Measurements from ENCODE around the gene UCK1.

Gene UCK1

DNA sequence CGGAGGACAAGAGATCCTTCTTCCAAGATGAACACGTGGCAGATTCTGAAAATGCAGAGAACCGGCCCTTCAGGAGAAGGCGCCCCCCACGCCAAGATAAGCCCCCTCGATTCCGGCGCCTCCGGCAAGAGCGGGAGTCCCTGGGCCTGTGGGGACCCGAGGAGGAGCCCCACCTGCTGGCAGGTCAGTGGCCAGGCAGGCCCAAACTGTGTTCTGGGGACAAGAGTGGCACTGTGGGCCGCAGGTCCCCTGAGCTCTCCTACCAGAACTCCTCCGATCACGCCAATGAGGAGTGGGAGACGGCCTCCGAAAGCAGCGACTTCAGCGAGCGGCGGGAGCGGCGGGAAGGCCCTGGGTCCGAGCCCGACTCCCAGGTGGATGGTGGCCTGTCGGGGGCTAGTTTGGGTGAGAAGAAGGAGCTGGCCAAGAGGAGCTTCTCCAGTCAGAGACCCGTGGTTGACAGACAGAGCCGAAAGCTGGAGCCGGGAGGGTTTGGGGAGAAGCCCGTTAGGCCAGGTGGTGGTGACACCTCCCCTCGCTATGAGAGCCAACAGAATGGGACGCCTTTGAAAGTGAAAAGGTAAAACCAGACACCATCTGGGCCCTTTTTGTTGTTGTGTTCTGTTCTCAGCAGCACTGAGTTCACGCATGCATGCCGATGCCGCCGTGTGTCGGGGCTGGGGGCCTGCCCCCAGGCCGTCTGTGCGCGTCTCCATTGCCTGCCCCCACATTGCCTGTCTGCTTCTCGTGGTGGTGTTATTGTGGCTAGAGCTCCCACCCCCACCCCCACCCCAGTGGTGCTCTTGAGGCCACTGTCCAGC, 54.9 kb downstream of the UCK1 start:
- H3K4me1 Mint-ChIP-seq (ENCODE audit: low read depth), result no peaks in the 10 kb centered on the region
- no peak overlapping the region for H3K27ac Mint-ChIP-seq
- intact Hi-C loops (cut with micrococcal nuclease), result no loop called here
- no peaks in the 10 kb centered on the region for H3K9me3 Mint-ChIP-seq
- peaks cover 99% of the 10 kb centered on the region for H3K36me3 Mint-ChIP-seq (ENCODE audit: low read depth)
- no peaks in the 10 kb centered on the region for H3K27me3 Mint-ChIP-seq
- no peak overlapping the region for H3K4me3 Mint-ChIP-seq

DNA sequence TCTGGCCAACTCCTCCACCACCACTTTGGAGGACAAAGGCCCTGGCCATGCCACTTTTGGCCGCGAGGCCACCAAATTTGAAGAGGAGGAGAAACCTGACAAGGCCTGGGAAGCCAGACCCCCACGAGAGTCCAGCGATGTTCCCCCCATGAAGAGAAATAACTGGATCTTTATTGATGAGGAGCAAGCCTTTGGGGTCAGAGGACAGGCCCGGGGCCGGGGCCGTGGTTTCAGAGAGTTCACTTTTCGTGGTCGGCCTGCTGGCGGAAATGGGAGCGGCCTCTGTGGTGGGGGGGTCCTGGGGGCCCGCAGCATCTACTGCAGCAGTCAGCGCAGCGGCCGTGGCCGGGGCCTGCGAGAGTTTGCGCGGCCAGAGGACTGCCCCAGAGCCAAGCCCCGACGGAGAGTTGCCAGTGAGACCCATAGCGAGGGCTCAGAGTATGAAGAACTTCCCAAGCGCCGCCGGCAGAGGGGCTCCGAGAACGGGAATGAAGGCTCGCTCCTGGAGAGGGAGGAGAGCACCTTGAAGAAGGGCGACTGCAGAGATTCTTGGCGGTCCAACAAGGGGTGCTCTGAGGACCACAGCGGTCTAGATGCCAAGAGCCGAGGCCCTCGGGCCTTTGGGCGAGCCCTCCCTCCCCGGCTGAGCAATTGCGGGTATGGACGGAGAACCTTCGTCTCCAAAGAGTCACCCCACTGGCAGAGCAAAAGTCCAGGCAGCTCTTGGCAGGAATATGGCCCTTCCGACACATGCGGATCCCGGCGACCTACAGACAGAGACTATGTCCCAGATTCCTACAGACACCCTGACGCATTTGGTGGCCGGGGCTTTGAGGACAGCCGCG, 55.7 kb downstream of the UCK1 start:
- Mint-ChIP-seq H3K9me3 (no peaks in the 10 kb centered on the region), H3K36me3 (ENCODE audit: low read depth) (peaks cover 99% of the 10 kb centered on the region), H3K4me3 (no peak overlapping the region), H3K4me1 (ENCODE audit: low read depth) (no peaks in the 10 kb centered on the region), H3K27me3 (no peaks in the 10 kb centered on the region), H3K27ac (no peak overlapping the region)
- intact Hi-C loops (cut with micrococcal nuclease), result no loop called here

DNA sequence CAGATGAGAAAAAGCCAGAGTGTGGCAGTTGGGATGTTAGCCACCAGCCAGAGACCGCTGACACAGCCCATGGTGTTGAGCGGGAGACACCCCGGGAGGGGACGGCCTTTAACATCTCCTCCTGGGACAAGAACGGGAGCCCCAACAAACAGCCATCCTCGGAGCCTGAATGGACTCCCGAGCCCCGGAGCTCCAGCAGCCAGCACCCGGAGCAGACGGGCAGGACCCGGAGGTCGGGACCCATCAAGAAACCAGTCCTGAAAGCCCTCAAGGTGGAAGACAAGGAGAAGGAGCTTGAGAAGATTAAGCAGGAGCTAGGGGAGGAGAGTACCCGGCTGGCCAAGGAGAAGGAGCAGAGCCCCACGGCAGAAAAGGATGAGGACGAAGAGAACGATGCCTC, 56.4 kb downstream of the UCK1 start:
- no peak overlapping the region for H3K27ac Mint-ChIP-seq
- H3K4me3 Mint-ChIP-seq, result no peak overlapping the region
- H3K9me3 Mint-ChIP-seq, result no peaks in the 10 kb centered on the region
- H3K36me3 Mint-ChIP-seq (ENCODE audit: low read depth), result peaks cover 99% of the 10 kb centered on the region
- no peaks in the 10 kb centered on the region for H3K27me3 Mint-ChIP-seq
- intact Hi-C loops (cut with micrococcal nuclease), result no loop called here
- H3K4me1 Mint-ChIP-seq (ENCODE audit: low read depth), result no peaks in the 10 kb centered on the region

DNA sequence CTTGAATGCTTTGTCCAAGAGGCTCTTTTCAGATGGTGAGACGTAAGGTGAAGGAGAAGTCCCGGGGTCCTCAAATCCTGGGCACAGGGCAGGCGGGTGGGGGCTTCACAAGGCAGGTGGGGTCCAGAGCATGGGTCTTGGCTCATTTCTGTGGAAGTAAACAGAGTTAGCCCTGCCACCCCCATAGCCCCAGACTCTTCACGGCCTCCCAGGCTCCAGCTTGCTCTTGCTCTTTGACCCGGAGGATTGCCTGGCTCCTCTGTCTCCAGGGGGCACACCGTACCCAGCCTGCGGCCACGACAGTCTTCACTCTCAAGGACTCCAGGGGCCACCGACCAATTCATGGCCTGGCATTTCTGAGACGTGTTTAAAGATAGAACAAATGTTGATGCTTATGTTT, 57.2 kb downstream of the UCK1 start:
- H3K27ac Mint-ChIP-seq, result no peak overlapping the region
- no peaks in the 10 kb centered on the region for H3K4me1 Mint-ChIP-seq (ENCODE audit: low read depth)
- intact Hi-C loops (cut with micrococcal nuclease), result no loop called here
- H3K9me3 Mint-ChIP-seq, result no peaks in the 10 kb centered on the region
- peaks cover 99% of the 10 kb centered on the region for H3K36me3 Mint-ChIP-seq (ENCODE audit: low read depth)
- H3K4me3 Mint-ChIP-seq, result no peak overlapping the region
- no peaks in the 10 kb centered on the region for H3K27me3 Mint-ChIP-seq

Measured in dendritic cell treated with granulocyte-macrophage colony-stimulating factor and Interleukin-4, amounts not matched to agents 40 ng/mL and 50 ng/mL, for 4 days (primary cell).